Skeletal muscle satellite cell (primary cell): ENCODE measurements around the gene MPHOSPH9.

Experiments
- H3K27me3 ChIP-seq: 2 replicates; pipeline ENCODE4 v1.7.0; 2013; ENCODE audit warnings: low read length; ENCODE audit not compliant: control insufficient read depth, insufficient read depth
- H3K36me3 ChIP-seq: 2 replicates; pipeline ENCODE4 v1.7.0; 2013; ENCODE audit warnings: mild to moderate bottlenecking, control low read depth, low read length; ENCODE audit not compliant: insufficient read depth
- H3K4me1 ChIP-seq: 2 replicates; pipeline ENCODE4 v1.7.0; 2013; ENCODE audit warnings: low read length; ENCODE audit not compliant: control insufficient read depth, insufficient read depth
- H3K4me2 ChIP-seq: 2 replicates; pipeline ENCODE4 v1.7.0; 2013; ENCODE audit warnings: mild to moderate bottlenecking, low read length
- H3K4me3 ChIP-seq: 2 replicates; pipeline ENCODE4 v1.7.0; 2013; ENCODE audit warnings: low read length
- H3K9ac ChIP-seq: 2 replicates; pipeline ENCODE4 v1.7.0; 2013; ENCODE audit warnings: mild to moderate bottlenecking, low read depth, low read length, moderate library complexity
- H3K9me3 ChIP-seq: replicated peaks from 2 replicates; pipeline ENCODE4 v1.7.0; 2013; ENCODE audit warnings: mild to moderate bottlenecking, control low read depth, low read length

MPHOSPH9 gene

DNA sequence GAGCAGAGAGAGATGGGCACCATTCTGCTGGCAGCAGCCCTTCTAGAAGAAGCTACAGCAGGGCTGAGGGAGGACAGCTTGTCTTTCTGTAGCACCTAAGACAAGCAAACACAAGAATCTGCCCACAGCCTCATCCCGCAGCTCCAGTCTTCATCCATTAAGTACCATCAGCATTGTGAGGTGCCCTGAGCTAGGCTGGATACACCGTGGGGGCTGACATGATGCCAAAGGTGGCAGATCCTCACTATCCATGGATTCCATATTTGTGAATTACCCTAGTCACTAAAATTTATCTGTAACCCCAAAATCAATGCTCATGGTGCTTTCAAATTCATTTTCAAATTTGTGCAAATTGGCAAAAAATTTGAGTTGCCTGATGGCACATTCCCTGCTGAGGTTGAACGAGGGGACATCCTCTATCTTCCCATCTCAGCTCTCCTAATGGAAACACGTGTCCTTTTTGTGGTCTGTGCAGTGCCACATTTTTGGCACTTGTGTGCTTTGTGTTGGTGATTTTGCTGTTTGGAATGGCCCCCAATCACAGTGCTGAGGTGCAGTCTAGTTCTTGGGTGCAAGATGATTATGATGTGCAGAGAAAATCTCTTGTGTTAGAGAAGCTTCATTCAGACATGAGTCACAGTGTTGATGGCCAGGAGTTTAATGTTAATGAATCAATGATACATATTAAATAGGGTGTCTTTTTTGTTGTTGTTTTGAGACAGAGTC lies 89.0 kb downstream of the MPHOSPH9 start:
- peaks cover 35% of the 10 kb centered on the region for H3K4me1 ChIP-seq

DNA sequence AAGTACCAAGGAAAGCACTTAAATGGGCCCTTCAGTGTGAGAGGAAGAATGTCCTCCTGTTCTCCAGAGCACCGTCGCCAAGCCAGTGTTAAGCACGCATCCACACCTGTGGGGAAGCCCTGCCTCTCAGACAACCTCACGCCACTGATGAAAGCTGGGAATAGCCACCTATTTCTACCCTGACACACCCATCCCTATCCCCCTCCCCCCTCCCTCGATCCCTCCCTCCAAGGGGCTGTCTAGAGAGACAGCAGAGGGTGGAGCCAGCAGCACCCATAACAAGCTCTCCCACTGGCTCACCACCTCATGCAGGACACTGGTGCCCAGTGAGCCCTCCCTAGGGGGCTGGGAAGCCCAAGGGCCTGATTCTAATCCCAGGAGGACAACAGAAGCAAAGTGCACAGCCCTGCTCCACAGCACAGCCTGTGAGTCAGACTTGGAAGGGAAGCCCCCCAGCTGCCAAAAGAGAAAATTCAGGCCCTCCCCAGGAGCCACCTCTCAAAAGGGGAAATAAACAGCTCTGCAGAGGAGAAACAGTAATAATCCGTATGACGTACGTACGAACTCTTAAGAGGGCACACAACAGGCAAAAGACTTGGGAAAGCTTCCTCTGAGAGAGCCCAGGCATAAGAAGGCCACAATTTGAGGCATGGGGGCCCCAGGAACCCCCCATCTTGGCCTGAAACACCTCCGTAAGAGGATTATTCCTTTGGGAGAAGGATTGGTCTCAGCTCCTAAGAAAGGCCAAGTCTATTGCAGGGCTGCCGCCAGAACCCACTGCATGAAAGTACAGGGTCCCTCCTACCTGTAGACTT lies 89.8 kb downstream of the MPHOSPH9 start:
- H3K4me3 ChIP-seq, result no peak overlapping the region
- peaks cover 34% of the 10 kb centered on the region for H3K4me1 ChIP-seq
- H3K36me3 ChIP-seq, result no peaks in the 10 kb centered on the region
- no peak overlapping the region for H3K9ac ChIP-seq
- no peaks in the 10 kb centered on the region for H3K9me3 ChIP-seq
- H3K27me3 ChIP-seq, result no peaks in the 10 kb centered on the region
- H3K4me2 ChIP-seq, result no peak overlapping the region

More for the DNA sequence above, 89.0 kb downstream of the MPHOSPH9 start:
- H3K9me3 ChIP-seq, result no peaks in the 10 kb centered on the region
- no peak overlapping the region for H3K4me2 ChIP-seq
- no peaks in the 10 kb centered on the region for H3K27me3 ChIP-seq
- H3K4me3 ChIP-seq, result no peak overlapping the region
- H3K36me3 ChIP-seq, result no peaks in the 10 kb centered on the region
- no peak overlapping the region for H3K9ac ChIP-seq

GRCh38 chr12:123142518-123142840 lies 90.5 kb downstream of the MPHOSPH9 start:
- Histone ChIP-seq H3K4me2 (no peak overlapping the region), H3K36me3 (no peaks in the 10 kb centered on the region), H3K27me3 (no peaks in the 10 kb centered on the region), H3K4me3 (no peak overlapping the region), H3K4me1 (peaks cover 34% of the 10 kb centered on the region), H3K9ac (no peak overlapping the region), H3K9me3 (no peaks in the 10 kb centered on the region)

DNA sequence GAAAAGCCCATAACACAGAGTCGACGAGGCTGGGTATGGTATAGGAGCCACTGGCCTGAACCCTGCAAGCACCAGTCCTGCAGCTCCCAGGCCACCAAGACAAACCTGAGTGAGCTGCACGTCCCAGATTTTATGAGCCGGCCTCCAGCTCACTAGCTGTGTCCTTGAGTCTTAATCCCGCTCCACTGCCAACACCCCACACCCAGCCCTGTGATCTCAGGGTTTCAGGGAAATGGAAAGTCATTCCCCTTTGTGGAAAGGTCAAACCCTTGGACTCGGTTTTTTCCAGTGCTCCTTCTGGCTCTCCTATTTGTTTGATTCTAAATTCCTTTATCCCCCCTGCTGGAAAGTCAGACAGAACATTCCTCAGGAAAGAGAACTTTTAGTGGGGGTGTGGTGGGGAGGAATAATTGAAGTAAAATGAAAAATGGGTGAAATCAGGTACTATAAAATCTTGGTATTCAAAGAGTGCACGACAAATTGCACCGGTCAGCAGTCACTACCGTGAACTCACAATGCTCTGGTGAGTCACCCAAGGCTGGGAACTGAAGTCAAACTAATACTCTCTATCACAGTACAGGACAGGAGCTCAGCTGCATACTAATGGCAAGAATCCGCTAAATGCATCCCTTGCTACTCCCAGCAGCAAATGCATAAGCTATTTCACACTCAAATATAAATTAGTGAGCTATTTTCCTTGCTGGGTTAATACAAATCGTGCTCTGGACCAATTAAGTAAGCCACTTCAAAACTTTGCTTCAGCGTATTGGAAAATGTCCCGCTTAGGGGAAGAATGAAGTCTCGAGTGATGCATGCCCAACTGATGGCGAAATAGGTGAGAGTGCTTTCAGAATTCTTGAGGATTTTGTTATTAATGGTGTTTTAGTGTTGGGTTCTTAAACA lies 91.1 kb downstream of the MPHOSPH9 start:
- H3K4me2 ChIP-seq, result peak overlapping the region; percentile 55
- no peak overlapping the region for H3K9ac ChIP-seq
- H3K4me3 ChIP-seq, result no peak overlapping the region
- H3K9me3 ChIP-seq, result no peaks in the 10 kb centered on the region
- H3K27me3 ChIP-seq, result no peaks in the 10 kb centered on the region
- H3K36me3 ChIP-seq, result no peaks in the 10 kb centered on the region
- peaks cover 34% of the 10 kb centered on the region for H3K4me1 ChIP-seq

GRCh38 chr12:123140676-123141614 lies 92.0 kb downstream of the MPHOSPH9 start:
- peaks cover 34% of the 10 kb centered on the region for H3K4me1 ChIP-seq
- H3K9me3 ChIP-seq, result no peaks in the 10 kb centered on the region
- no peak overlapping the region for H3K4me3 ChIP-seq
- no peak overlapping the region for H3K9ac ChIP-seq
- H3K36me3 ChIP-seq, result no peaks in the 10 kb centered on the region
- peak overlapping the region; percentile 55 for H3K4me2 ChIP-seq
- H3K27me3 ChIP-seq, result no peaks in the 10 kb centered on the region

GRCh38 chr12:123139926-123140675 lies 92.8 kb downstream of the MPHOSPH9 start:
- H3K4me3 ChIP-seq, result no peak overlapping the region
- no peaks in the 10 kb centered on the region for H3K9me3 ChIP-seq
- H3K4me1 ChIP-seq, result peaks cover 34% of the 10 kb centered on the region
- H3K36me3 ChIP-seq, result no peaks in the 10 kb centered on the region
- H3K9ac ChIP-seq, result no peak overlapping the region
- no peaks in the 10 kb centered on the region for H3K27me3 ChIP-seq
- peak overlapping the region; percentile 54 for H3K4me2 ChIP-seq

GRCh38 chr12:123135688-123136087 lies 97.3 kb downstream of the MPHOSPH9 start:
- no peaks in the 10 kb centered on the region for H3K36me3 ChIP-seq
- H3K4me1 ChIP-seq, result peaks cover 24% of the 10 kb centered on the region
- H3K4me3 ChIP-seq, result no peak overlapping the region
- H3K27me3 ChIP-seq, result no peaks in the 10 kb centered on the region
- no peak overlapping the region for H3K9ac ChIP-seq
- no peak overlapping the region for H3K4me2 ChIP-seq
- H3K9me3 ChIP-seq, result no peaks in the 10 kb centered on the region

- Histone ChIP-seq H3K9me3 (no peaks in the 10 kb centered on the region), H3K4me1 (peaks cover 15% of the 10 kb centered on the region), H3K27me3 (no peaks in the 10 kb centered on the region), H3K9ac (no peak overlapping the region), H3K4me2 (no peak overlapping the region), H3K4me3 (no peak overlapping the region), H3K36me3 (no peaks in the 10 kb centered on the region)
Measured at GRCh38 chr12:123134826-123135225, 98.1 kb downstream of the MPHOSPH9 start.

DNA sequence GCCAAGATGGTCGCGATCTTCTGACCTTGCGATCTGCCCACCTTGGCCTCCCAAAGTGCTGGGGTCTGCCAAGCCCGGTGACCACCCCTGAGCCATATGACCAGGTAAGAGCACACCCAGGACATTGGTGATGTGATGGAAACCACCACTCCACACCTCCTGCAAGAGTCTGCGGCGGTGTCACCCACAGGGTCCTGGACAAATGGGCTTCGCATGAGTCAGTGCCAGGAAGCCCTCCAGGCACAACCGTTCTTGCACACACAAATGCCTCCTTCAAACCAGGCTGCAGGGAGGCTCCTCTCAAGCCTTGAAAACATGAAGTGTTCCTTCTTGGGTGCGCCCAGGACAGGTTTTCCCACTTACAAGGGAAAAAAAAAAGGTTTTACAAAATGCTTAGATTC lies 98.7 kb downstream of the MPHOSPH9 start:
- Histone ChIP-seq H3K27me3 (no peaks in the 10 kb centered on the region), H3K9ac (no peak overlapping the region), H3K36me3 (no peaks in the 10 kb centered on the region), H3K4me1 (peaks cover 13% of the 10 kb centered on the region), H3K4me2 (no peak overlapping the region), H3K4me3 (no peak overlapping the region), H3K9me3 (no peaks in the 10 kb centered on the region)

GRCh38 chr12:123133701-123134100 lies 99.2 kb downstream of the MPHOSPH9 start:
- Histone ChIP-seq H3K36me3 (no peaks in the 10 kb centered on the region), H3K4me2 (no peak overlapping the region), H3K9me3 (no peaks in the 10 kb centered on the region), H3K4me1 (peaks cover 13% of the 10 kb centered on the region), H3K27me3 (no peaks in the 10 kb centered on the region), H3K4me3 (no peak overlapping the region), H3K9ac (no peak overlapping the region)
